Naive thymus-derived CD4-positive, alpha-beta T cell (primary cell): ENCODE data around the gene CAMTA1. TPM values are rescaled to one million over a fixed set of nuclear protein-coding genes. Genes with fewer than 3 reads are reported as not detected.
A peak's percentile ranks its signal among the peaks of the same experiment; 100 is the strongest.

ENCODE experiments used
- ATAC-seq: fragments of 150-1000 bp; cut with Tn5 transposase; 2 replicates; pipeline ENCODE4 v1.10.0; 2021; ENCODE audit warnings: mild to moderate bottlenecking, moderate library complexity
- CTCF ChIA-PET: fragments of 350-600 bp; sonication (Branson Sonifier 250); formaldehyde crosslinking; loops from one replicate; lab custom pipeline; 2021; ENCODE audit warnings: antibody characterized with exemption; lab: Charles Lee
- POLR2A ChIA-PET: fragments of 350-600 bp; sonication (Branson Sonifier 250); formaldehyde crosslinking; loops from one replicate; lab custom pipeline; 2021; ENCODE audit warnings: antibody characterized with exemption, inconsistent platforms; lab: Charles Lee
- DNase-seq, 9 donors: peaks; one replicate each; pipeline versions ENCODE4 v3.0.0 to v3.0.0-alpha.2; 2020 to 2022; ENCODE audit warnings: mixed read lengths in 1 of 9
- H3K27ac ChIP-seq: one replicate; pipeline ENCODE4 v1.7.0; 2013; ENCODE audit warnings: mild to moderate bottlenecking, low read depth, low read length, moderate library complexity
- H3K27me3 ChIP-seq, 2 donors: one replicate each; pipeline ENCODE4 v1.7.0; 2013; ENCODE audit warnings: low read length in 2 of 2, mild to moderate bottlenecking in 2 of 2, moderate library complexity in 2 of 2; ENCODE audit not compliant: control insufficient read depth in 2 of 2, insufficient read depth in 2 of 2
- H3K36me3 ChIP-seq, 3 experiments: 1 replicate in 2 of 3; 2 replicates in 1 of 3; pipeline ENCODE4 v1.7.0; 2013; ENCODE audit warnings: low read length in 3 of 3, mild to moderate bottlenecking in 3 of 3, moderate library complexity in 1 of 3; ENCODE audit not compliant: insufficient read depth in 3 of 3, control insufficient read depth in 2 of 3
- H3K4me1 ChIP-seq, 2 donors: one replicate each; pipeline ENCODE4 v1.7.0; 2013; ENCODE audit warnings: low read length in 2 of 2, mild to moderate bottlenecking in 2 of 2, moderate library complexity in 1 of 2; ENCODE audit not compliant: control insufficient read depth in 2 of 2, insufficient read depth in 2 of 2
- H3K4me3 ChIP-seq: 2 replicates; pipeline ENCODE4 v1.7.0; 2013; ENCODE audit warnings: mild to moderate bottlenecking, low read length
- H3K9me3 ChIP-seq, 3 experiments: 1 replicate in 2 of 3; 2 replicates in 1 of 3; pipeline ENCODE4 v1.7.0; 2013; ENCODE audit warnings: low read length in 3 of 3; ENCODE audit not compliant: control insufficient read depth in 2 of 3
- H3K27ac Mint-ChIP-seq, 9 donors: one replicate each; pipeline ENCODE4 v1.8.0; 2020 to 2022; ENCODE audit warnings: mixed read lengths in 9 of 9, mild to moderate bottlenecking in 8 of 9, moderate library complexity in 5 of 9, inconsistent platforms in 2 of 9
- H3K27me3 Mint-ChIP-seq, 5 donors: one replicate each; pipeline ENCODE4 v1.8.0; 2021 to 2022; ENCODE audit warnings: mixed read lengths in 5 of 5, mild to moderate bottlenecking in 1 of 5
- H3K36me3 Mint-ChIP-seq, 5 donors: one replicate each; pipeline ENCODE4 v1.8.0; 2020 to 2022; ENCODE audit warnings: mixed read lengths in 5 of 5, mild to moderate bottlenecking in 3 of 5, inconsistent platforms in 1 of 5
- H3K4me1 Mint-ChIP-seq, 7 donors: one replicate each; pipeline ENCODE4 v1.8.0; 2020 to 2022; ENCODE audit warnings: mixed read lengths in 7 of 7, mild to moderate bottlenecking in 3 of 7, inconsistent platforms in 1 of 7
- H3K4me3 Mint-ChIP-seq, 10 donors: one replicate each; pipeline ENCODE4 v1.8.0; 2020 to 2022; ENCODE audit warnings: mild to moderate bottlenecking in 10 of 10, mixed read lengths in 10 of 10, moderate library complexity in 6 of 10, inconsistent platforms in 2 of 10
- H3K9me3 Mint-ChIP-seq, 11 donors: one replicate each; pipeline ENCODE4 v1.8.0; 2020 to 2022; ENCODE audit warnings: mixed read lengths in 11 of 11, mild to moderate bottlenecking in 4 of 11, inconsistent platforms in 1 of 11, moderate library complexity in 1 of 11
- intact Hi-C, 2 donors: fragments of 100-400 bp; cut with micrococcal nuclease; formaldehyde crosslinking; loops; one replicate each; pipeline ENCODE4 v1.15.1; 2023
- polyA plus RNA-seq, 2 donors: library from polyadenylated mRNA; unstranded; fragments of 300-500 nt; fragmentation: Illumina TruSeq; gene quantifications; one replicate each; pipeline ENCODE4 v1.2.3, GENCODE V29; 2021
- total RNA-seq, 6 experiments: library from RNA in 5 of 6; stranded (reverse) in 5 of 6; gene quantifications; 1 replicate in 5 of 6; 2 replicates in 1 of 6; pipeline ENCODE4 v1.2.3 and lab custom pipeline; 2021 to 2026

The CAMTA1 gene
- total and polyA plus RNA-seq, 7 experiments from 2014 or later = 38.1 to 68.6 (median 42.6) TPM

DNA sequence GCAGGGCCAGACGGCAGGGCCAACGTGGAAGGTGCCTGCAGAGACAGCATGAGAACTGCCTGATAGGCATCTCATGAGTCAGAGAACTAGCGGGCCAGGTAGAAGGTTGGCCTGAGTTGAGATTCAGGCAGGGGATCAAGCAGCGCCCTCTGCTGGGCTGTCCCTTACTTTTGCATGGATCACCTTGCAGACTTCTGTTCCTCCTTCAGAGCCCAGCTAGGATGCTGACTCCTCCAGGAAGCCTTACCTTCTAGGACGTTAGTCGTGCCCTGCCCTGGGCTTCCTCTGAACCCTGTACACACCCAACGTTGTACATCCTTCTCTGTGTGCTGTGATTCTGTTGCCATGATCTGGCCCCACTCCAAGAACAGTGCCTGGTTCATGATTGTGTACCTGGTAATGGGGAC lies 754.5 kb downstream of the CAMTA1 start:
- Mint-ChIP-seq H3K4me1 (no peaks in the 10 kb centered on the region), H3K4me3 (no peak overlapping the region), H3K9me3 (peaks cover 0 to 2% (median 0%) of the 10 kb centered on the region in 11 donors), H3K36me3 (no peaks in the 10 kb centered on the region), H3K27ac (no peak overlapping the region), H3K27me3 (peaks cover 0 to 8% (median 4%) of the 10 kb centered on the region in 5 donors)
- DNase-seq (no peak), ATAC-seq (no peak)
- Histone ChIP-seq H3K27me3 (no peaks in the 10 kb centered on the region), H3K27ac (no peak overlapping the region), H3K4me3 (no peak overlapping the region), H3K36me3 (no peaks in the 10 kb centered on the region), H3K9me3 (no peaks in the 10 kb centered on the region), H3K4me1 (peaks cover 0 to 4% of the 10 kb centered on the region in 2 donors)
- intact Hi-C loops = no loop called here
- ChIA-PET POLR2A (no interaction called here), CTCF (no interaction called here)

GRCh38 chr1:7540816-7541215 lies 755.6 kb downstream of the CAMTA1 start:
- intact Hi-C loops = no loop called here
- Mint-ChIP-seq H3K4me3 (no peak overlapping the region), H3K9me3 (peaks cover 0 to 2% (median 0%) of the 10 kb centered on the region in 11 donors), H3K27ac (no peak overlapping the region), H3K4me1 (no peaks in the 10 kb centered on the region), H3K36me3 (no peaks in the 10 kb centered on the region), H3K27me3 (peaks cover 0 to 10% (median 3%) of the 10 kb centered on the region in 5 donors)
- ChIA-PET CTCF (no interaction called here), POLR2A (no interaction called here)
- H3K36me3 ChIP-seq = no peaks in the 10 kb centered on the region
- H3K4me1 ChIP-seq = peaks cover 0 to 4% of the 10 kb centered on the region in 2 donors
- no peaks in the 10 kb centered on the region for H3K27me3 ChIP-seq
- DNase-seq (no peak), ATAC-seq (no peak)
- no peak overlapping the region for H3K27ac ChIP-seq
- no peaks in the 10 kb centered on the region for H3K9me3 ChIP-seq
- H3K4me3 ChIP-seq = no peak overlapping the region

GRCh38 chr1:7541629-7542028 lies 756.4 kb downstream of the CAMTA1 start:
- Mint-ChIP-seq H3K4me1 (no peaks in the 10 kb centered on the region), H3K27ac (no peak overlapping the region), H3K4me3 (no peak overlapping the region), H3K36me3 (no peaks in the 10 kb centered on the region), H3K9me3 (peaks cover 0 to 2% (median 0%) of the 10 kb centered on the region in 11 donors), H3K27me3 (peaks cover 0 to 16% (median 6%) of the 10 kb centered on the region in 5 donors)
- DNase-seq (no peak), ATAC-seq (no peak)
- Histone ChIP-seq H3K4me3 (no peak overlapping the region), H3K9me3 (no peaks in the 10 kb centered on the region), H3K27me3 (no peaks in the 10 kb centered on the region), H3K27ac (no peak overlapping the region), H3K4me1 (no peaks in the 10 kb centered on the region), H3K36me3 (no peaks in the 10 kb centered on the region)
- ChIA-PET POLR2A (no interaction called here), CTCF (no interaction called here)
- intact Hi-C loops = no loop called here

DNA sequence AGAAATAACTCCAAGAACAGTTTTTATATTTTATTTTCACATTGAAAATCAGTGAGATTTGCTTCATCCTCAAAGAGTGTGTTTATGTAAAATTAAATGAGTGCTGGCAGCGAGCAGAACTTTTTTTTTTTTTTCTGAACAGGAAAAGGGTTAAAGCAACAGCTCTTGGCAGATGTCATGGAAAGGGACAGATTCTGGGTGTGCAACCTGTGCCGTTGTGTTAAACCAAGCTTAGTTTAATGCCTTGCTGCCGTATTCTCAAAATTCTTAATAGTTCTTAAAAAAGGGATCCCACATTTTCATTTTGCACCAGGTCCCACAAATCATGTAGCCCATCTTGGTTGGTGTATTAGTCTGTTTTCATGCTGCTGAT lies 758.5 kb downstream of the CAMTA1 start:
- H3K4me3 ChIP-seq = no peak overlapping the region
- H3K4me1 Mint-ChIP-seq = peaks cover 0 to 2% (median 0%) of the 10 kb centered on the region in 7 donors
- no peaks in the 10 kb centered on the region for H3K36me3 ChIP-seq
- H3K27me3 ChIP-seq = no peaks in the 10 kb centered on the region
- H3K4me1 ChIP-seq = no peaks in the 10 kb centered on the region
- no peaks in the 10 kb centered on the region for H3K9me3 ChIP-seq
- no peaks in the 10 kb centered on the region for H3K36me3 Mint-ChIP-seq
- H3K27ac Mint-ChIP-seq = no peak overlapping the region
- ATAC-seq (no peak), DNase-seq (no peak)
- intact Hi-C loops = no loop called here
- ChIA-PET CTCF (interaction anchor here (0.6 kb wide), 1 partner anchor 911 kb away, joined by 4 read pairs; no protein-coding TSS in a partner anchor), POLR2A (no interaction called here)
- peaks cover 0 to 2% (median 0%) of the 10 kb centered on the region in 11 donors for H3K9me3 Mint-ChIP-seq
- peaks cover 0 to 17% (median 6%) of the 10 kb centered on the region in 5 donors for H3K27me3 Mint-ChIP-seq
- H3K4me3 Mint-ChIP-seq = no peak overlapping the region
- H3K27ac ChIP-seq = no peak overlapping the region

- Mint-ChIP-seq H3K27ac (peak overlapping the region in 2 of 9 donors; percentile 68 to 79), H3K9me3 (peaks cover 0 to 5% (median 0%) of the 10 kb centered on the region in 11 donors), H3K4me1 (peaks cover 0 to 10% (median 7%) of the 10 kb centered on the region in 7 donors), H3K27me3 (peaks cover 0 to 14% (median 9%) of the 10 kb centered on the region in 5 donors), H3K36me3 (no peaks in the 10 kb centered on the region), H3K4me3 (peak overlapping the region in 1 of 10 donors; percentile 61)
- Histone ChIP-seq H3K4me3 (no peak overlapping the region), H3K4me1 (no peaks in the 10 kb centered on the region), H3K27ac (no peak overlapping the region), H3K27me3 (no peaks in the 10 kb centered on the region), H3K9me3 (no peaks in the 10 kb centered on the region), H3K36me3 (no peaks in the 10 kb centered on the region)
- DNase-seq = peak in 1 of 9 donors; percentile 44
- intact Hi-C loops = no loop called here
- ATAC-seq = peak; percentile 50
- POLR2A ChIA-PET = no interaction called here
- CTCF ChIA-PET = no interaction called here
These were observed 764.3 kb downstream of the CAMTA1 start for GRCh38 chr1:7549277-7550161.

DNA sequence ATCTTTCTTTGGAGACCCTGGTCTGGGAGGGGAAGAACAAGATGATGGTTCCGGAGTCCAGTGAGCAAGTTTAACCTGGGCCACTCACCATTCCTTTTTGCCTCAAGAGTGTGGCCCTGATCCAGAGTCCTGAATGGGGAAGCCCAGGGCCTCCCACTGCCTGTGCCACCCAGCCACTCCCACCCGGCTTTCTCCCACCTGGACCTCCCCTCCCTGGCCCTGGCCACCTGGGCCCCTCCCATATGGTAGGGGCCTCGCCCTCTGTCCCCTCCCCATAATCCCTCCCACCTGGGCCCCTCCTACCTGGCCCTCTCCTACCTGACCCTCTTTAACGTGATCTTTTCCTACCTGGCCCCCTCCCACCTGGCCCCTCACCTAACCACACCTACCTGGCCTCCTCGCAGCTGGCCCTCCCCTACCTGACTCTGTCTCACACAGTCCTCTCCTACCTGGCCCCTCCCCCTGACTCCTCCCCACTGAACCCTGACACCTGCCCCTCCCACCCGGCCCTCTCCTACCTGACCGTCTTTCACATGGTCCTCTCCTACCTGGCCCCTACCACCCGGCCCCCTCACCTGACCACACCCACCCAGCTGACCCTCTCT lies 765.1 kb downstream of the CAMTA1 start:
- POLR2A ChIA-PET = no interaction called here

More for the DNA sequence above, 765.1 kb downstream of the CAMTA1 start:
- Mint-ChIP-seq H3K9me3 (peaks cover 0 to 5% (median 0%) of the 10 kb centered on the region in 11 donors), H3K27ac (peak overlapping the region in 1 of 9 donors; percentile 79), H3K27me3 (peaks cover 0 to 11% (median 9%) of the 10 kb centered on the region in 5 donors), H3K36me3 (no peaks in the 10 kb centered on the region), H3K4me1 (peaks cover 0 to 10% (median 7%) of the 10 kb centered on the region in 7 donors), H3K4me3 (no peak overlapping the region)
- intact Hi-C loops = no loop called here
- no peaks in the 10 kb centered on the region for H3K36me3 ChIP-seq
- no peak for ATAC-seq
- H3K4me1 ChIP-seq = no peaks in the 10 kb centered on the region
- H3K9me3 ChIP-seq = no peaks in the 10 kb centered on the region
- no peaks in the 10 kb centered on the region for H3K27me3 ChIP-seq
- no peak overlapping the region for H3K27ac ChIP-seq
- no peak for DNase-seq
- CTCF ChIA-PET = no interaction called here
- H3K4me3 ChIP-seq = no peak overlapping the region
